NB4 (cell line): ENCODE data around the gene PDE4DIP.
"Not testable (repeated sequence)": the region's sequence is repeated elsewhere in the genome, so short reads cannot be mapped to it uniquely, and the experiment has no call there.

ENCODE experiments used
- CTCF ChIP-seq: IDR thresholded peaks from one replicate; pipeline ENCODE4 v1.5.1; 2012; ENCODE audit warnings: low read depth, low read length
- MYC ChIP-seq: IDR thresholded peaks from 2 replicates; pipeline ENCODE4 v1.6.1; 2011; ENCODE audit warnings: low read depth, low read length
- POLR2A ChIP-seq: IDR thresholded peaks from 2 replicates; pipeline ENCODE4 v1.6.1; 2011; ENCODE audit warnings: mild to moderate bottlenecking; ENCODE audit not compliant: insufficient read length; ENCODE audit errors: extremely low read depth

- not testable (repeated sequence) for TF ChIP-seq CTCF, POLR2A, MYC
Measured at GRCh38 chr1:148952253-148952937, 108.2 kb downstream of the PDE4DIP start.
